ENCODE measurements around the gene C17orf113.

Gene C17orf113

GRCh38 chr17:42002792-42003301, 47.6 kb downstream of the C17orf113 start:
- Histone ChIP-seq H3K4me3 (ENCODE audit: low read depth, low read length) (no peak overlapping the region), H3K27me3 (replicated peaks) (no peaks in the 10 kb centered on the region), H3K27ac (no peak overlapping the region), H3K36me3 (replicated peaks) (peaks cover 25% of the 10 kb centered on the region)
- TF ChIP-seq, protein P1, sequence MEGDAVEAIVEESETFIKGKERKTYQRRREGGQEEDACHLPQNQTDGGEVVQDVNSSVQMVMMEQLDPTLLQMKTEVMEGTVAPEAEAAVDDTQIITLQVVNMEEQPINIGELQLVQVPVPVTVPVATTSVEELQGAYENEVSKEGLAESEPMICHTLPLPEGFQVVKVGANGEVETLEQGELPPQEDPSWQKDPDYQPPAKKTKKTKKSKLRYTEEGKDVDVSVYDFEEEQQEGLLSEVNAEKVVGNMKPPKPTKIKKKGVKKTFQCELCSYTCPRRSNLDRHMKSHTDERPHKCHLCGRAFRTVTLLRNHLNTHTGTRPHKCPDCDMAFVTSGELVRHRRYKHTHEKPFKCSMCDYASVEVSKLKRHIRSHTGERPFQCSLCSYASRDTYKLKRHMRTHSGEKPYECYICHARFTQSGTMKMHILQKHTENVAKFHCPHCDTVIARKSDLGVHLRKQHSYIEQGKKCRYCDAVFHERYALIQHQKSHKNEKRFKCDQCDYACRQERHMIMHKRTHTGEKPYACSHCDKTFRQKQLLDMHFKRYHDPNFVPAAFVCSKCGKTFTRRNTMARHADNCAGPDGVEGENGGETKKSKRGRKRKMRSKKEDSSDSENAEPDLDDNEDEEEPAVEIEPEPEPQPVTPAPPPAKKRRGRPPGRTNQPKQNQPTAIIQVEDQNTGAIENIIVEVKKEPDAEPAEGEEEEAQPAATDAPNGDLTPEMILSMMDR (IDR thresholded peaks at IDR 0.05; ENCODE audit: low read depth, low read length, missing control alignments) = no peak
- in situ Hi-C loops (cut with HindIII; ENCODE audit: low pct_ligation_motif_present, low sequenced_read_pairs) = no loop called here
- no peak for DNase-seq

GRCh38 chr17:42002175-42002791, 48.1 kb downstream of the C17orf113 start:
- Histone ChIP-seq H3K36me3 (replicated peaks) (peaks cover 30% of the 10 kb centered on the region), H3K4me3 (ENCODE audit: low read depth, low read length) (no peak overlapping the region), H3K27ac (no peak overlapping the region), H3K27me3 (replicated peaks) (no peaks in the 10 kb centered on the region)
- TF ChIP-seq, protein P1 (IDR thresholded peaks at IDR 0.05; ENCODE audit: low read depth, low read length, missing control alignments) = no peak
- no peak for DNase-seq
- in situ Hi-C loops (cut with HindIII; ENCODE audit: low pct_ligation_motif_present, low sequenced_read_pairs) = no loop called here

GRCh38 chr17:42001729-42002128, 48.7 kb downstream of the C17orf113 start:
- H3K4me3 ChIP-seq (ENCODE audit: low read depth, low read length) = no peak overlapping the region
- H3K27me3 ChIP-seq (replicated peaks) = no peaks in the 10 kb centered on the region
- in situ Hi-C loops (cut with HindIII; ENCODE audit: low pct_ligation_motif_present, low sequenced_read_pairs) = no loop called here
- no peak overlapping the region for H3K27ac ChIP-seq
- TF ChIP-seq, protein P1 (IDR thresholded peaks at IDR 0.05; ENCODE audit: low read depth, low read length, missing control alignments) = no peak
- peaks cover 36% of the 10 kb centered on the region for H3K36me3 ChIP-seq (replicated peaks)
- DNase-seq = no peak

DNA sequence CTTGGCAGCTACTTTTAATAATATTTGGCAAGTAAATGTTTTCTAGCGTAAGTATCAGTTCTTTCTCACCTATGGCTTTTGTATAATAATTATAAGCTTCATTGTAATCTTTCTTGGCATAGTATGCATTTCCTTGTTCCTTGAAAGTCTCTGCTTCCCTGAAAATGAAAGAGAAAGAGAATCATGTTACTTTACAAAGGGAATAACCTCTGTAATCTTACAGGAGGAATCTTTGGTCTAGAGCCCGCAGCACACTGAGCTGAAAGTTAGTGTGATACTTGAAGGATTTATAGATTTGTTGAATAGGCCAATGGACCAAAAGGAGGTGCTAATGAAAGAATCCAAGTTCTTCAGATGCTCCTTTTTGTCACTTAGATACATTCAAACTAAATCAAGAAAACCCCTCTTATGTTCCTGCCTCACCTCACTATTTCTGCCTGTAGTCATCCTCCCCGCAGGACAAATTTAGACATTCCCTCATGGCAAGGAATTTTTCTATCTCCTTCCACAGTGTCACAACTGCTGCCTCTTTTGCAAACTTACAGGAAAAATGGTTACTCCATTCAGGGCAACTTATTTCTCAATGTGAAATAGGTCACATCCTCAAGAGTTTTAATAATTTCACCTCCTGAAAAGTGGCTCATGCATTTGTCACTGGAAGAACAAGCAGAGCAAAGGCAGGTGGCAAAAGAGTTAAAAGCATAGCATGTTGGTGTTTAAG, 49.8 kb downstream of the C17orf113 start:
- no peak overlapping the region for H3K27ac ChIP-seq

GRCh38 chr17:41998497-41998896, 51.9 kb downstream of the C17orf113 start:
- H3K27ac ChIP-seq = no peak overlapping the region
- TF ChIP-seq, protein P1 (IDR thresholded peaks at IDR 0.05; ENCODE audit: low read depth, low read length, missing control alignments) = no peak
- no peak overlapping the region for H3K4me3 ChIP-seq (ENCODE audit: low read depth, low read length)
- in situ Hi-C loops (cut with HindIII; ENCODE audit: low pct_ligation_motif_present, low sequenced_read_pairs) = no loop called here
- no peak for DNase-seq
- no peaks in the 10 kb centered on the region for H3K27me3 ChIP-seq (replicated peaks)
- peaks cover 59% of the 10 kb centered on the region for H3K36me3 ChIP-seq (replicated peaks)

More for the DNA sequence above, 49.8 kb downstream of the C17orf113 start:
- in situ Hi-C loops (cut with HindIII; ENCODE audit: low pct_ligation_motif_present, low sequenced_read_pairs) = no loop called here
- Histone ChIP-seq H3K27me3 (replicated peaks) (no peaks in the 10 kb centered on the region), H3K36me3 (replicated peaks) (peaks cover 47% of the 10 kb centered on the region), H3K4me3 (ENCODE audit: low read depth, low read length) (no peak overlapping the region)
- DNase-seq = no peak
- TF ChIP-seq, protein P1 (IDR thresholded peaks at IDR 0.05; ENCODE audit: low read depth, low read length, missing control alignments) = no peak

Data from brain microvascular endothelial cell (primary cell).